ENCODE data around the gene VBP1.
A peak's percentile ranks its signal among the peaks of the same experiment; 100 is the strongest.

VBP1 gene, protein sequence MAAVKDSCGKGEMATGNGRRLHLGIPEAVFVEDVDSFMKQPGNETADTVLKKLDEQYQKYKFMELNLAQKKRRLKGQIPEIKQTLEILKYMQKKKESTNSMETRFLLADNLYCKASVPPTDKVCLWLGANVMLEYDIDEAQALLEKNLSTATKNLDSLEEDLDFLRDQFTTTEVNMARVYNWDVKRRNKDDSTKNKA

DNA sequence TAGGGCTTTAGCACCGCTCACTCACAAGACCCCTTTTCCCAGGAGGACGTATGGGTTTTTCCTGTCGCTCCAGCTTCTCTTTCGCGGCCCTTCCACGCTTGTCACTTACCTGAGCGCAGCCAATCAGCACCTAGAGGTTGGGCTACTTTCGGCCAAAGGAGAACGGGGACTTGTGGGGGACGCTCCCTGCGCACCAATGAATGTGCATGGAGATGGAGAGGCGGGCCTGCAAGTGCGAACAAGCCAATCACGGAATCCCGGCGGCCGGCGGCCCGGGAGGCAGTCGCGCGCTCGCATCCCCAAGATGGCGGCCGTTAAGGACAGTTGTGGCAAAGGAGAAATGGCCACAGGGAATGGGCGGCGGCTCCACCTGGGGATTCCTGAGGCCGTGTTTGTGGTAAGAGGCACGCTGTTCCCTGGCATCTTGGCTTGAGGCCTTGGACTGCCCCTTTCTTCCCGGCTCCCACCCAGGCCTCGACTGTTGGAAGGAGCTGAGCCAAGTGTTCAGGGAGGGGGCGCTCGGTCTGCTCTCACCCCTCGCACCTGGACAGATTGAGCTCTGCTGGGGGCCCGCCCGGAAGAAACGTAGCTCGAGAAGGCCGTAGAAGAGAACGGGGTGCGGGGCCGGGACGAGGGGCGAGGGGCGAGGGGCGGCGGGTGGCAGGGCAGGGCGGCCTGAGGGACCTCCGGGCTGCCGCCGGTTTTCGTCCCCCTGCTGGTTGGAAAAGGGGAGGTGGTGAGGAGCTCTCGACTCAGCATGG, at the start of gene VBP1:
Gene VBP1, plus strand, starts transcription at position 282 of the 761 bp plus-strand sequence. Its CDS starts 23 bp downstream, at position 305.
- TF ChIP-seq, protein P1, sequence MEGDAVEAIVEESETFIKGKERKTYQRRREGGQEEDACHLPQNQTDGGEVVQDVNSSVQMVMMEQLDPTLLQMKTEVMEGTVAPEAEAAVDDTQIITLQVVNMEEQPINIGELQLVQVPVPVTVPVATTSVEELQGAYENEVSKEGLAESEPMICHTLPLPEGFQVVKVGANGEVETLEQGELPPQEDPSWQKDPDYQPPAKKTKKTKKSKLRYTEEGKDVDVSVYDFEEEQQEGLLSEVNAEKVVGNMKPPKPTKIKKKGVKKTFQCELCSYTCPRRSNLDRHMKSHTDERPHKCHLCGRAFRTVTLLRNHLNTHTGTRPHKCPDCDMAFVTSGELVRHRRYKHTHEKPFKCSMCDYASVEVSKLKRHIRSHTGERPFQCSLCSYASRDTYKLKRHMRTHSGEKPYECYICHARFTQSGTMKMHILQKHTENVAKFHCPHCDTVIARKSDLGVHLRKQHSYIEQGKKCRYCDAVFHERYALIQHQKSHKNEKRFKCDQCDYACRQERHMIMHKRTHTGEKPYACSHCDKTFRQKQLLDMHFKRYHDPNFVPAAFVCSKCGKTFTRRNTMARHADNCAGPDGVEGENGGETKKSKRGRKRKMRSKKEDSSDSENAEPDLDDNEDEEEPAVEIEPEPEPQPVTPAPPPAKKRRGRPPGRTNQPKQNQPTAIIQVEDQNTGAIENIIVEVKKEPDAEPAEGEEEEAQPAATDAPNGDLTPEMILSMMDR (IDR thresholded peaks at IDR 0.05) = peak; percentile 23 to 45
- H3K4me1 ChIP-seq = peaks cover 0 to 13% (median 0%) of the 10 kb centered on the region in 4 donors

DNA sequence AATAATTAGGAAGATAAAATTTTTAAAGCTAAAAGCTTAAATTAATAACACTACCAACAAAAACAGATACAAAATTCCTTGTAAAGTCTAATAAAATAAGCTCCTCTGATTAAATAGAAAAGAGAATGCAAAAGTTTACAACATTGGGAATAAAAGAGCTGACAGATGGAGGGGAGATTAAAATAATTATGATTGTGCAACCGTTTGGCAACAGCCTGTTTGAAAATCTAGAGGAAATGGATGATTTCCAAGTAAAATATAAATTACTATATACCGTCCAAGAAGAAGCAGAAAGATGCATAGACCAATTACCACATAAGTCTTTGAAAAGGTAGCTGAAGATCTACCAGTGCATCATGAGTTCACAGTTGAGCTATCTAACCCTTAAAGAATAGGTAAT, 46.4 kb upstream of the VBP1 start:
- Histone ChIP-seq H3K27me3 (no peaks in the 10 kb centered on the region), H3K36me3 (no peaks in the 10 kb centered on the region), H3K27ac (no peak overlapping the region), H3K4me3 (no peak overlapping the region), H3K9me3 (no peaks in the 10 kb centered on the region), H3K4me1 (no peaks in the 10 kb centered on the region)
- no peak for DNase-seq
- TF ChIP-seq, protein P1 (IDR thresholded peaks at IDR 0.05) = no peak
- intact Hi-C loops (cut with DNase I; ENCODE audit: low total_unique reads) = no loop called here

More for the DNA sequence above, at the start of gene VBP1:
- Histone ChIP-seq H3K36me3 (peaks cover 0 to 5% (median 0%) of the 10 kb centered on the region in 3 donors), H3K9me3 (no peaks in the 10 kb centered on the region), H3K27ac (peak within 1 kb of the TSS; percentile 91 to 97), H3K27me3 (no peaks in the 10 kb centered on the region), H3K4me3 (peak within 1 kb of the TSS; percentile 86 to 88)
- intact Hi-C loops (cut with DNase I; ENCODE audit: low total_unique reads) = no loop called here
- peak; percentile 91 to 95 for DNase-seq

DNA sequence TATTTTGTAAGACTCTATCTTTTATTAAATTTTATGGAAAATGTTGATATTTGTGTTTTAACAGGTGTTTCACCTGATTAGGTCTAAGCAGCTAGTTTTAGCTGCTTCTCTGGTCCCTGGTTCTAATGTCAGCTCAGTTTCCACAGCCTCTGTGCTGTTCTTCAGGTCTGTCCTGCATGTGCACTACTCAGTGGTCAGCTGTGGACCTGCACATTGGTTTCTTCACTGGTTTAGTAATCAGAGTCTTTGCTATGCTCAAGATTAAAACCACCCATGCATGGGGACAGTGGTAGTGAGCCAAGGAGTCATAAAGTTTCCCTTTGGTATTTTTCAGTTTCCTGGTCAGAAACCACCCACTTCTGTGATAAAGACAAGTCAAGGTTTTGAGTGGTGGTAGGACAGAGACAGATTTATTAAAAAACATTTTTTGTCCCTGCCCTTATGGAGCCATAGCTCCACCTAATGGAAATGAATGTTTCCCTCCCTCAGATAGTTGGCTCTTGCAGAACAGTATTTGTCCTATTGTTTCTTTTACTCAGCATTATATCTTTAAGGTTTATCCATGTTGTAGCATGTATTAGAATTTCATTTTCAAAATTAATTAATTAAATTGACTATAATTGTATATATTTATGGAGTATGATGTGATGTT, 36.8 kb upstream of the VBP1 start:
- no peaks in the 10 kb centered on the region for H3K4me1 ChIP-seq
- H3K9me3 ChIP-seq = no peaks in the 10 kb centered on the region
- no peak overlapping the region for H3K4me3 ChIP-seq
- no peaks in the 10 kb centered on the region for H3K27me3 ChIP-seq
- DNase-seq = no peak
- intact Hi-C loops (cut with DNase I; ENCODE audit: low total_unique reads) = no loop called here
- H3K27ac ChIP-seq = no peak overlapping the region
- no peaks in the 10 kb centered on the region for H3K36me3 ChIP-seq
- TF ChIP-seq, protein P1 (IDR thresholded peaks at IDR 0.05) = no peak

DNA sequence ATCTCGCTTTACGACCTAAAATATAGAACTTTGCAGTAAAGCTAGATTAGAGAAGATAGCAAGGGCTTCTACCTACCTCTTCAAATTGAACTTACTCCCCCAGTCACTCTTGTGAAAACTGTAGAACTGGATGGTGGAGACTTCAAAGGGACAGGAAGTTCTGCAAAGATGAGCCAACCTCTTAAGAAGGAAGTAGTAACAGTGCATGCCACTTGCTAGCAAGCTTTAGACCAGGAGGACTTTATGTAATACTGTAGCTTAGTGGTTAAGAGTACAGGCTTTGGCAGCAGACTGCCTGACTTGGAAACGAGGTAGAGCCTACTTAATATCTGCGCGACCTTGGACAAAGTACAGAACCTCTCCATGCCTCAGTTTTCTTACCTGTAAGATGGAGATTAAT, 27.5 kb upstream of the VBP1 start:
- H3K36me3 ChIP-seq = no peaks in the 10 kb centered on the region
- no peak overlapping the region for H3K4me3 ChIP-seq
- intact Hi-C loops (cut with DNase I; ENCODE audit: low total_unique reads) = no loop called here
- H3K9me3 ChIP-seq = peaks cover 0 to 19% (median 0%) of the 10 kb centered on the region in 3 donors
- TF ChIP-seq, protein P1 (IDR thresholded peaks at IDR 0.05) = no peak
- no peaks in the 10 kb centered on the region for H3K27me3 ChIP-seq
- H3K27ac ChIP-seq = no peak overlapping the region
- H3K4me1 ChIP-seq = no peaks in the 10 kb centered on the region
- DNase-seq = no peak

DNA sequence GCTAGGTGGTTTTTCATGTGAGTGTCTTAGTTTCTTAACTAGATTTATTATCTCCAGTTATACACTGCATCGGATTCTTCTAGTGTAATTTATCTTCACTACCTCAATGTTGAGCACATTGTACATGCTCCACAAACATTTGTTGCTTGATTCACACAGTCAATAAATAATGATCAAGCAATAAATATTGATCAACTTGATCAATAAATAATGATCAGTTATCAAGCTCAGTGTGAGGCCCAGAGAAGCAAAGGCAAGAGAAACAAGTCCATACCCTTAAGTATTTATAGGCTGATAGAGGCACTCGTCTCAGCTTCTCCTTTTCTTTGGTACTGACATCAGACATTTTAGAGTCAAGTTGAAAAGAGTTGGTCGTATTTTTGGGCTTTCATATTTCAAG, 5.1 kb upstream of the VBP1 start:
- Histone ChIP-seq H3K4me1 (no peaks in the 10 kb centered on the region), H3K9me3 (no peaks in the 10 kb centered on the region), H3K27ac (no peak overlapping the region), H3K36me3 (no peaks in the 10 kb centered on the region), H3K4me3 (no peak overlapping the region), H3K27me3 (no peaks in the 10 kb centered on the region)
- intact Hi-C loops (cut with DNase I; ENCODE audit: low total_unique reads) = no loop called here
- TF ChIP-seq, protein P1 (IDR thresholded peaks at IDR 0.05) = no peak
- no peak for DNase-seq

All from tibial artery (tissue), 4 donors.